ENCODE data around the gene KRT6A. TPM values are rescaled to one million over a fixed set of nuclear protein-coding genes. Genes with fewer than 3 reads are reported as not detected.

The KRT6A gene
- total RNA-seq, 1 donor from 2014 or later: 1.6 TPM

DNA sequence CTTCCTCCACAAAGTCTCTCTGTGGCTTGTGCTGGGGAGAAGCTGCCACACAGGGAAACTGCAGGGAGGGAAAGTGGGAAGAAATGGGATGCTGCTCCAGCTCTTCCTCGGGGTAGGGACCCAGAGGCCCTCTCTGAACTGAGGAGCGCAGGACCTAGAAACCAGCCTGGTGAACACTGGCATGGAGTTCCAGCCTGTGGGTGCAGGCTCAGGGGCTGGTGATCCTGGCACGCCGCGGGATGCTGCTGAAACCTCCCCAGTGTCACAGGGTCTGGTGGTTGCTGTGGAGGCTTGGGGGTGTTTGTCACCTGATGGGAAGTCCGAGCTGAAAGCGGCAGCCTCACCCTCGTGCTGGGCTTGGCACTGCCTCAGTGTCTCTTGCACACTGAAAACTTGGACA lies 53.6 kb downstream of the KRT6A start:
- Histone ChIP-seq H3K36me3 (ENCODE audit: control insufficient read depth in 3 of 3, insufficient read depth in 3 of 3, low read length in 3 of 3) (no peaks in the 10 kb centered on the region), H3K9ac (ENCODE audit: low read depth in 1 of 3, low read length in 3 of 3) (no peak overlapping the region), H3K27me3 (ENCODE audit: control insufficient read depth in 3 of 3, insufficient read depth in 3 of 3, low read length in 3 of 3) (peaks cover 8 to 47% (median 42%) of the 10 kb centered on the region in 3 donors), H3K4me3 (ENCODE audit: low read length in 3 of 3) (no peak overlapping the region), H3K4me1 (ENCODE audit: control insufficient read depth in 3 of 3, insufficient read depth in 3 of 3, low read length in 3 of 3) (no peaks in the 10 kb centered on the region), H3K9me3 (ENCODE audit: control insufficient read depth in 3 of 3, low read length in 3 of 3) (no peaks in the 10 kb centered on the region), H3K27ac (ENCODE audit: low read depth, low read length) (no peak overlapping the region)

DNA sequence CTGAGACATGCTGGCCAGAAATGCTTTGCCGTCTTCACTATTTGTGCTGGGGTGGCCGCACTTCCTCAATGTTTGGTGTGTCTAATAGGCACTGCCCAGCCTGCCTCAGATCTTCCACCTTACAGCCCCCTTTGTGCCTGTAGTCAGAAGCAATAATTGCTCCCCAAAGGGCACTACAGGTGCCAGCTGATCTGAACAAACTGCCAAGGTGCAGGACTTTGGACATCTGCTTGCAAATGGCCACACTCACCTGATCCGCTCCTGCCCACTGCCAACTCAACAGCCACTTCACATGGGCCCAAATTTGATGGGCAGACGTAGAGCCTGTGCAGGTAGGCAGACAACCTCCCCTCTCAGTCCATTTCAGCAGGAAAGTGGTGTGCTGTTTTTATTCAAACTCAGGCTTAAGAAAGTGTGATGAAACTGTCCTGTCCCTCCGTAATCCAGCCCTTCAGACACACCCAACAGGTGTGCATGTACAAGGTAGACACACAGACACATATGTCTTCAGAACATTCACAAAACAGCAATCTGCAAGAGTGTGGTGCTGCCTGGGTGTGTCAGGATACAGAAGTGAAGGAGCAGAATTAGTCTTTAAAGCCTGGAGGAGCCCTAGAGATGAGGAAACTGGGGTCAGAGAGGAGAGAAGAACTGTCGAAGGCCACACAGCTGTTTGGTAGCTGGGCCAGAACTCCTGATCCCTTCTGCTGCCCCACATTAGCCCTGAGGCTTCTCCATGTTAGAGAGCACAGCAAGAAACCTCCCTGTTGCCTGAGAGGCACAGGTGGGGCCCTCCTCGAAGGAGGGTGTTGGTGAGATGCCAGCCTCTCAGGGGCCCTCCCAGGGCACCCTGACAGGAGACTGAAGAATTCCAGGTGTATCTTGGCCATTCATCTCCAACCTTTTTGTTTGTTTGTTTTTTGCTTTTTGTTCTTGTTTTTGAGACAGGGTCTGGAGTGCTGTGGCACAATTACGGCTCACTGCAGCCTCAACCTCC lies 54.5 kb downstream of the KRT6A start:
- no peaks in the 10 kb centered on the region for H3K9me3 ChIP-seq (ENCODE audit: control insufficient read depth in 3 of 3, low read length in 3 of 3)
- no peak overlapping the region for H3K4me3 ChIP-seq (ENCODE audit: low read length in 3 of 3)
- no peaks in the 10 kb centered on the region for H3K4me1 ChIP-seq (ENCODE audit: control insufficient read depth in 3 of 3, insufficient read depth in 3 of 3, low read length in 3 of 3)
- H3K36me3 ChIP-seq (ENCODE audit: control insufficient read depth in 3 of 3, insufficient read depth in 3 of 3, low read length in 3 of 3): no peaks in the 10 kb centered on the region
- H3K27ac ChIP-seq (ENCODE audit: low read depth, low read length): no peak overlapping the region
- no peak overlapping the region for H3K9ac ChIP-seq (ENCODE audit: low read depth in 1 of 3, low read length in 3 of 3)
- peaks cover 16 to 51% (median 45%) of the 10 kb centered on the region in 3 donors for H3K27me3 ChIP-seq (ENCODE audit: control insufficient read depth in 3 of 3, insufficient read depth in 3 of 3, low read length in 3 of 3)

DNA sequence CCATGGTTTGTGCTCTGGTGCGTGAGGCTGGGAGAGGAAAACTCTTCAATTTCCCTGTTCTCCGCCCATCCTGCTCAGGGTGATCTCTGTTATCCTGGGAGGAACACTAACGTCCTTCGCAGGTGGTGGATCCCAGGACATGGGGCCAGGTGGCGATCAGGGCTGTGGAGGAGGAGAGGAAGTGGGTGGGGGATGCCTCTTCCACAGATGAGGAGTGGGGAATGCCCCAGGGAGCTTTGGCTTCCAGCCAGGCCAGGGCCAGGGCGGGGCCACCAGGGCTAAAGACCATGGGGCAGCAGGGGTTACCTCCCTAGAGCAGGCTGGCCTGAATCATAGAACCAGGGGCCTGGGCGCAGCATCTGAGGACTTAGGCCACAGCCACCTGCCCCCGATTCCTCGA lies 55.5 kb downstream of the KRT6A start:
- Histone ChIP-seq H3K9ac (ENCODE audit: low read depth in 1 of 3, low read length in 3 of 3) (no peak overlapping the region), H3K4me1 (ENCODE audit: control insufficient read depth in 3 of 3, insufficient read depth in 3 of 3, low read length in 3 of 3) (no peaks in the 10 kb centered on the region), H3K27me3 (ENCODE audit: control insufficient read depth in 3 of 3, insufficient read depth in 3 of 3, low read length in 3 of 3) (peaks cover 23 to 55% (median 48%) of the 10 kb centered on the region in 3 donors), H3K27ac (ENCODE audit: low read depth, low read length) (no peak overlapping the region), H3K36me3 (ENCODE audit: control insufficient read depth in 3 of 3, insufficient read depth in 3 of 3, low read length in 3 of 3) (no peaks in the 10 kb centered on the region), H3K9me3 (ENCODE audit: control insufficient read depth in 3 of 3, low read length in 3 of 3) (no peaks in the 10 kb centered on the region), H3K4me3 (ENCODE audit: low read length in 3 of 3) (no peak overlapping the region)

Other genes with a start within 250 kb of the KRT6A start
- gene KRT86, start 218.6 kb downstream of the KRT6A start, total RNA-seq: 0.52 TPM
- gene KRT81, start 201.7 kb downstream of the KRT6A start, total RNA-seq: not detected
- not detected for gene KRT83, start 171.9 kb downstream of the KRT6A start, total RNA-seq
- 0.52 TPM for gene KRT85, start 125.8 kb downstream of the KRT6A start, total RNA-seq
- gene KRT84, start 107.6 kb downstream of the KRT6A start, total RNA-seq: not detected
- not detected for gene KRT82, start 86.9 kb downstream of the KRT6A start, total RNA-seq
- gene KRT75, start 58.9 kb downstream of the KRT6A start, total RNA-seq: not detected
- not detected for gene KRT6B, start 41.1 kb downstream of the KRT6A start, total RNA-seq
- gene KRT6C, start 19.5 kb downstream of the KRT6A start, total RNA-seq: not detected
- gene KRT5, start 27.1 kb upstream of the KRT6A start, total RNA-seq: 1.6 TPM
- gene KRT71, start 59.9 kb upstream of the KRT6A start, total RNA-seq: not detected
- not detected for gene KRT74, start 80.6 kb upstream of the KRT6A start, total RNA-seq
- gene KRT72, start 108.2 kb upstream of the KRT6A start, total RNA-seq: not detected
- gene KRT73, start 125.3 kb upstream of the KRT6A start, total RNA-seq: under 0.01 TPM
- not detected for gene KRT2, start 159.0 kb upstream of the KRT6A start, total RNA-seq
- 2.1 TPM for gene KRT1, start 187.2 kb upstream of the KRT6A start, total RNA-seq
- gene KRT77, start 210.3 kb upstream of the KRT6A start, total RNA-seq: not detected

Measured in skeletal muscle tissue (tissue), 4 donors.